LNCaP clone FGC (cell line): ENCODE data around the gene FRMPD2.
"Not testable (repeated sequence)": the region's sequence is repeated elsewhere in the genome, so short reads cannot be mapped to it uniquely, and the experiment has no call there.

Source experiments
- DNase-seq: peaks from one replicate; pipeline ENCODE4 v3.0.0-alpha.2; 2011; ENCODE audit warnings: low read depth
- H3K4me3 ChIP-seq: 2 replicates; pipeline ENCODE4 v1.5.1; 2011; ENCODE audit warnings: mild to moderate bottlenecking, low read depth, low read length, control low read depth
- CTCF ChIP-seq: IDR thresholded peaks from 2 replicates; pipeline ENCODE4 v1.5.1; 2012; ENCODE audit warnings: mild to moderate bottlenecking; ENCODE audit not compliant: control insufficient read depth, insufficient read depth; ENCODE audit errors: extremely low read depth

The FRMPD2 gene

GRCh38 chr10:48197236-48197899, 77.1 kb downstream of the FRMPD2 start:
- no peak for TF ChIP-seq CTCF
- no peak for DNase-seq
- H3K4me3 ChIP-seq = no peak overlapping the region

- TF ChIP-seq CTCF = no peak
- no peak overlapping the region for H3K4me3 ChIP-seq
- no peak for DNase-seq
These were observed 78.7 kb downstream of the FRMPD2 start for GRCh38 chr10:48195803-48196202.

- no peak for TF ChIP-seq CTCF
- H3K4me3 ChIP-seq = no peak overlapping the region
- DNase-seq = no peak
These were observed 79.7 kb downstream of the FRMPD2 start for GRCh38 chr10:48194830-48195229.

GRCh38 chr10:48193556-48193955, 80.9 kb downstream of the FRMPD2 start:
- no peak overlapping the region for H3K4me3 ChIP-seq
- TF ChIP-seq CTCF = no peak
- no peak for DNase-seq

- H3K4me3 ChIP-seq = no peak overlapping the region
- DNase-seq = no peak
- no peak for TF ChIP-seq CTCF
These were observed 81.5 kb downstream of the FRMPD2 start for GRCh38 chr10:48192881-48193450.

GRCh38 chr10:48187713-48188485, 86.6 kb downstream of the FRMPD2 start:
- no peak overlapping the region for H3K4me3 ChIP-seq
- TF ChIP-seq CTCF = no peak
- no peak for DNase-seq

- DNase-seq = no peak
- no peak overlapping the region for H3K4me3 ChIP-seq
- no peak for TF ChIP-seq CTCF
These were observed 87.4 kb downstream of the FRMPD2 start for GRCh38 chr10:48187126-48187525.

GRCh38 chr10:48186264-48186804, 88.2 kb downstream of the FRMPD2 start:
- DNase-seq, H3K4me3 ChIP-seq: not testable (repeated sequence)
